BLaER1 treated with 17β-estradiol and CSF1 and Interleukin-3, amounts not matched to agents 10 nM and 100 nM (cell line): ENCODE measurements around the gene CCL5.
A peak's percentile ranks its signal among the peaks of the same experiment; 100 is the strongest.

Experiments
- H3K27ac ChIP-seq, 11 experiments: shearing (Covaris generic); formaldehyde crosslinking; 2 replicates each; pipeline ENCODE4 v1.8.1; 2022
- H3K27me3 ChIP-seq, 11 experiments: shearing (Covaris generic); formaldehyde crosslinking; 2 replicates each; pipeline ENCODE4 v1.8.1; 2022
- H3K36me3 ChIP-seq, 11 experiments: shearing (Covaris generic); formaldehyde crosslinking; 2 replicates each; pipeline ENCODE4 v1.8.1; 2022
- H3K4me1 ChIP-seq, 10 experiments: shearing (Covaris generic); formaldehyde crosslinking; 2 replicates each; pipeline ENCODE4 v1.8.1; 2022
- H3K4me2 ChIP-seq, 11 experiments: shearing (Covaris generic); formaldehyde crosslinking; 2 replicates each; pipeline ENCODE4 v1.8.1; 2022
- H3K4me3 ChIP-seq, 10 experiments: shearing (Covaris generic); formaldehyde crosslinking; 2 replicates each; pipeline ENCODE4 v1.8.1; 2022
- H3K9ac ChIP-seq, 11 experiments: shearing (Covaris generic); formaldehyde crosslinking; 2 replicates each; pipeline ENCODE4 v1.8.1; 2022
- H3K9me3 ChIP-seq, 11 experiments: shearing (Covaris generic); formaldehyde crosslinking; replicated peaks in 1 of 11; 2 replicates each; pipeline ENCODE4 v1.8.1; 2022
- H4K20me1 ChIP-seq, 11 experiments: shearing (Covaris generic); formaldehyde crosslinking; 2 replicates each; pipeline ENCODE4 v1.8.1; 2022
- Cebpa-rat ChIP-seq, 11 experiments: shearing (Covaris generic); IDR thresholded peaks; 2 replicates each; pipeline ENCODE4 v1.8.1; 2022

Gene CCL5

GRCh38 chr17:35876534-35876933, 3.6 kb downstream of the CCL5 start:
- H3K27me3 ChIP-seq = no peaks in the 10 kb centered on the region
- H4K20me1 ChIP-seq = no peaks in the 10 kb centered on the region
- H3K9ac ChIP-seq = peak overlapping the region in 2 of 11 experiments; percentile 2 to 40; a peak in 1 of 22 replicates
- peak overlapping the region in 2 of 11 experiments; percentile 2 to 73; a peak in 2 of 22 replicates for H3K27ac ChIP-seq
- H3K4me3 ChIP-seq = no peak overlapping the region
- TF ChIP-seq Cebpa-rat (IDR thresholded peaks at IDR 0.05) = no peak
- H3K4me1 ChIP-seq = peaks cover 71 to 90% (median 81%) of the 10 kb centered on the region in 10 experiments
- peaks cover 0 to 8% (median 4%) of the 10 kb centered on the region in 11 experiments; a peak in 7 of 22 replicates for H3K9me3 ChIP-seq
- peaks cover 0 to 14% (median 0%) of the 10 kb centered on the region in 11 experiments; a peak in 1 of 22 replicates for H3K36me3 ChIP-seq
- H3K4me2 ChIP-seq = peak overlapping the region in 10 of 11 experiments; percentile 51 to 90 (median 73); a peak in 17 of 22 replicates

GRCh38 chr17:35875800-35876139, 4.4 kb downstream of the CCL5 start:
- TF ChIP-seq Cebpa-rat (IDR thresholded peaks at IDR 0.05) = no peak
- Histone ChIP-seq H3K4me2 (peak overlapping the region; percentile 51 to 90 (median 72)), H3K9ac (peak overlapping the region in 4 of 11 experiments; percentile 20 to 57 (median 42); a peak in 7 of 22 replicates), H3K4me1 (peaks cover 73 to 88% (median 81%) of the 10 kb centered on the region in 10 experiments), H3K27ac (peak overlapping the region in 9 of 11 experiments; percentile 5 to 73 (median 57); a peak in 13 of 22 replicates), H3K36me3 (peaks cover 0 to 14% (median 0%) of the 10 kb centered on the region in 11 experiments; a peak in 1 of 22 replicates), H3K9me3 (0 out of 22 replicates have a peak, but pooled peaks cover 0 to under 1% (median 0%) of the 10 kb centered on the region in 11 experiments), H4K20me1 (no peaks in the 10 kb centered on the region), H3K4me3 (peak overlapping the region in 1 of 10 experiments; percentile 26; a peak in 1 of 20 replicates), H3K27me3 (no peaks in the 10 kb centered on the region)

- Histone ChIP-seq H3K9me3 (no peaks in the 10 kb centered on the region), H3K4me2 (peak overlapping the region; percentile 51 to 90 (median 72)), H3K36me3 (peaks cover 0 to 14% (median 0%) of the 10 kb centered on the region in 11 experiments; a peak in 1 of 22 replicates), H3K4me3 (peak overlapping the region in 2 of 10 experiments; percentile 11 to 26; a peak in 1 of 20 replicates), H4K20me1 (no peaks in the 10 kb centered on the region), H3K9ac (peak overlapping the region in 4 of 11 experiments; percentile 20 to 57 (median 42); a peak in 8 of 22 replicates), H3K27ac (peak overlapping the region in 10 of 11 experiments; percentile 5 to 73 (median 56); a peak in 17 of 22 replicates), H3K4me1 (peaks cover 68 to 85% (median 77%) of the 10 kb centered on the region in 10 experiments), H3K27me3 (no peaks in the 10 kb centered on the region)
- no peak for TF ChIP-seq Cebpa-rat (IDR thresholded peaks at IDR 0.05)
These were observed 4.9 kb downstream of the CCL5 start for GRCh38 chr17:35875072-35875799.

- Histone ChIP-seq H3K27ac (peak overlapping the region; percentile 53 to 88 (median 83); a peak in 20 of 22 replicates), H4K20me1 (no peaks in the 10 kb centered on the region), H3K9ac (peak overlapping the region in 9 of 11 experiments; percentile 50 to 81 (median 73); a peak in 11 of 22 replicates), H3K4me2 (peak overlapping the region; percentile 22 to 84 (median 71); a peak in 20 of 22 replicates), H3K4me3 (peak overlapping the region in 7 of 10 experiments; percentile 5 to 53 (median 32); a peak in 9 of 20 replicates), H3K27me3 (no peaks in the 10 kb centered on the region), H3K9me3 (no peaks in the 10 kb centered on the region), H3K4me1 (peaks cover 41 to 66% (median 53%) of the 10 kb centered on the region in 10 experiments), H3K36me3 (peaks cover 0 to 14% (median 0%) of the 10 kb centered on the region in 11 experiments; a peak in 1 of 22 replicates)
- TF ChIP-seq Cebpa-rat (IDR thresholded peaks at IDR 0.05) = no peak
These were observed 7.8 kb downstream of the CCL5 start for GRCh38 chr17:35872196-35872980.

GRCh38 chr17:35870906-35871819, 9.0 kb downstream of the CCL5 start:
- peaks cover 0 to 8% (median 0%) of the 10 kb centered on the region in 11 experiments; a peak in 5 of 22 replicates for H3K9me3 ChIP-seq
- H3K4me1 ChIP-seq = peaks cover 38 to 66% (median 52%) of the 10 kb centered on the region in 10 experiments
- H3K36me3 ChIP-seq = peaks cover 0 to 14% (median 0%) of the 10 kb centered on the region in 11 experiments; a peak in 1 of 22 replicates
- no peak for TF ChIP-seq Cebpa-rat (IDR thresholded peaks at IDR 0.05)
- H3K27me3 ChIP-seq = no peaks in the 10 kb centered on the region
- H3K27ac ChIP-seq = peak overlapping the region; percentile 53 to 88 (median 83)
- H3K9ac ChIP-seq = peak overlapping the region; percentile 49 to 82 (median 73)
- H4K20me1 ChIP-seq = no peaks in the 10 kb centered on the region
- H3K4me3 ChIP-seq = peak overlapping the region; percentile 10 to 62 (median 38); a peak in 17 of 20 replicates
- peak overlapping the region; percentile 52 to 84 (median 71) for H3K4me2 ChIP-seq

GRCh38 chr17:35868737-35869136, 11.4 kb downstream of the CCL5 start, which contains the start of gene HEATR9:
Gene HEATR9 (minus strand): TSS chr17:35868891. CDS start chr17:35868742, 149 bp downstream.
- Histone ChIP-seq H3K9ac (no peak within 1 kb of the TSS), H3K4me3 (no peak within 1 kb of the TSS), H4K20me1 (no peaks in the 10 kb centered on the region), H3K9me3 (peaks cover 0 to 8% (median 0%) of the 10 kb centered on the region in 11 experiments; a peak in 5 of 22 replicates), H3K4me1 (peaks cover 27 to 58% (median 43%) of the 10 kb centered on the region in 10 experiments), H3K36me3 (peaks cover 0 to 17% (median 8%) of the 10 kb centered on the region in 11 experiments; a peak in 11 of 22 replicates), H3K4me2 (peak within 1 kb of the TSS in 3 of 11 experiments; percentile 60 to 81 (median 70); a peak in 6 of 22 replicates), H3K27ac (peak within 1 kb of the TSS in 2 of 11 experiments; percentile 2 to 20; a peak in 1 of 22 replicates), H3K27me3 (no peaks in the 10 kb centered on the region)
- no peak for TF ChIP-seq Cebpa-rat (IDR thresholded peaks at IDR 0.05)

- Histone ChIP-seq H4K20me1 (no peaks in the 10 kb centered on the region), H3K27me3 (no peaks in the 10 kb centered on the region), H3K4me2 (peak overlapping the region in 4 of 11 experiments; percentile 21 to 81 (median 65); a peak in 9 of 22 replicates), H3K9me3 (peaks cover 0 to 8% (median 0%) of the 10 kb centered on the region in 11 experiments; a peak in 5 of 22 replicates), H3K27ac (peak overlapping the region in 2 of 11 experiments; percentile 2 to 20; a peak in 1 of 22 replicates), H3K4me1 (peaks cover 22 to 57% (median 38%) of the 10 kb centered on the region in 10 experiments), H3K9ac (no peak overlapping the region), H3K36me3 (peaks cover 0 to 27% (median 8%) of the 10 kb centered on the region in 11 experiments; a peak in 11 of 22 replicates), H3K4me3 (no peak overlapping the region)
- no peak for TF ChIP-seq Cebpa-rat (IDR thresholded peaks at IDR 0.05)
These were observed 12.6 kb downstream of the CCL5 start for GRCh38 chr17:35867574-35867973.
